Mesendoderm (in vitro differentiated cells): ENCODE data around the gene TIFAB. TPM values are rescaled to one million over a fixed set of nuclear protein-coding genes. Genes with fewer than 3 reads are reported as not detected.

Source experiments
- DNase-seq: peaks from one replicate; pipeline ENCODE4 v3.0.0; 2013
- H2AK5ac ChIP-seq: 2 replicates; pipeline ENCODE4 v1.6.1; 2013; ENCODE audit warnings: low read length, inconsistent platforms
- H2BK120ac ChIP-seq: 2 replicates; pipeline ENCODE4 v1.6.1; 2013; ENCODE audit warnings: low read depth, mild to moderate bottlenecking, low read length, moderate library complexity, mixed read lengths
- H2BK15ac ChIP-seq: replicated peaks from 2 replicates; pipeline ENCODE4 v1.6.1; 2013; ENCODE audit warnings: low read depth, mild to moderate bottlenecking, moderate library complexity
- H2BK5ac ChIP-seq: 2 replicates; pipeline ENCODE4 v1.6.1; 2013; ENCODE audit warnings: low read length, inconsistent platforms
- H3K18ac ChIP-seq: 2 replicates; pipeline ENCODE4 v1.6.1; 2013; ENCODE audit warnings: mild to moderate bottlenecking, low read length, mixed read lengths
- H3K23ac ChIP-seq: one replicate; pipeline ENCODE4 v1.6.1; 2013; ENCODE audit warnings: low read length
- H3K27ac ChIP-seq: 2 replicates; pipeline ENCODE4 v1.5.1; 2013; ENCODE audit warnings: low read depth, mild to moderate bottlenecking, inconsistent platforms, low read length, moderate library complexity
- H3K27me3 ChIP-seq: 2 replicates; pipeline ENCODE4 v1.6.1; 2013; ENCODE audit warnings: low read length, control low read depth, mild to moderate bottlenecking, inconsistent platforms; ENCODE audit not compliant: insufficient read depth, poor library complexity
- H3K36me3 ChIP-seq: 2 replicates; pipeline ENCODE4 v1.6.1; 2013; ENCODE audit warnings: low read length, inconsistent platforms; ENCODE audit not compliant: control insufficient read depth, insufficient read depth
- H3K4ac ChIP-seq: one replicate; pipeline ENCODE4 v1.6.1; 2013; ENCODE audit warnings: low read depth, mild to moderate bottlenecking, low read length, moderate library complexity
- H3K4me1 ChIP-seq: 2 replicates; pipeline ENCODE4 v1.6.1; 2013; ENCODE audit warnings: low read depth, low read length, inconsistent platforms; ENCODE audit not compliant: control insufficient read depth
- H3K4me2 ChIP-seq: 2 replicates; pipeline ENCODE4 v1.6.1; 2013; ENCODE audit warnings: low read length
- H3K4me3 ChIP-seq: 2 replicates; pipeline ENCODE4 v1.5.1; 2013; ENCODE audit warnings: mild to moderate bottlenecking, low read length
- H3K56ac ChIP-seq: one replicate; pipeline ENCODE4 v1.6.1; 2013; ENCODE audit warnings: low read length
- H3K79me1 ChIP-seq: 2 replicates; pipeline ENCODE4 v1.6.1; 2013; ENCODE audit warnings: low read length, inconsistent platforms
- H3K79me2 ChIP-seq: 2 replicates; pipeline ENCODE4 v1.6.1; 2013; ENCODE audit warnings: mild to moderate bottlenecking, low read length; ENCODE audit not compliant: control insufficient read depth, insufficient read depth
- H3K9ac ChIP-seq: 2 replicates; pipeline ENCODE4 v1.6.1; 2013; ENCODE audit warnings: low read length, inconsistent platforms
- H4K5ac ChIP-seq: one replicate; pipeline ENCODE4 v1.6.1; 2013; ENCODE audit warnings: low read length
- H4K8ac ChIP-seq: one replicate; pipeline ENCODE4 v1.6.1; 2013; ENCODE audit warnings: low read depth, mild to moderate bottlenecking, control low read depth, low read length, moderate library complexity
- WGBS: extraction: QIAGEN DNeasy Blood & Tissue Kit; methylation state at CpG from one replicate; pipeline ENCODE4 v1.1.7; 2013; ENCODE audit warnings: low lambda C conversion rate, missing lambda C conversion rate; ENCODE audit not compliant: insufficient coverage; ENCODE audit errors: extremely low coverage; 5-methylcytosine and 5-hydroxymethylcytosine counted together
- small RNA-seq: library from polyadenylated mRNA; stranded (forward); fragments of <200 nt; extraction: miRNeasy Mini kit (QIAGEN cat#:217004); gene quantifications from one replicate; pipeline ENCODE3, GENCODE V24; 2013; ENCODE audit not compliant: insufficient read depth

The TIFAB gene

DNA sequence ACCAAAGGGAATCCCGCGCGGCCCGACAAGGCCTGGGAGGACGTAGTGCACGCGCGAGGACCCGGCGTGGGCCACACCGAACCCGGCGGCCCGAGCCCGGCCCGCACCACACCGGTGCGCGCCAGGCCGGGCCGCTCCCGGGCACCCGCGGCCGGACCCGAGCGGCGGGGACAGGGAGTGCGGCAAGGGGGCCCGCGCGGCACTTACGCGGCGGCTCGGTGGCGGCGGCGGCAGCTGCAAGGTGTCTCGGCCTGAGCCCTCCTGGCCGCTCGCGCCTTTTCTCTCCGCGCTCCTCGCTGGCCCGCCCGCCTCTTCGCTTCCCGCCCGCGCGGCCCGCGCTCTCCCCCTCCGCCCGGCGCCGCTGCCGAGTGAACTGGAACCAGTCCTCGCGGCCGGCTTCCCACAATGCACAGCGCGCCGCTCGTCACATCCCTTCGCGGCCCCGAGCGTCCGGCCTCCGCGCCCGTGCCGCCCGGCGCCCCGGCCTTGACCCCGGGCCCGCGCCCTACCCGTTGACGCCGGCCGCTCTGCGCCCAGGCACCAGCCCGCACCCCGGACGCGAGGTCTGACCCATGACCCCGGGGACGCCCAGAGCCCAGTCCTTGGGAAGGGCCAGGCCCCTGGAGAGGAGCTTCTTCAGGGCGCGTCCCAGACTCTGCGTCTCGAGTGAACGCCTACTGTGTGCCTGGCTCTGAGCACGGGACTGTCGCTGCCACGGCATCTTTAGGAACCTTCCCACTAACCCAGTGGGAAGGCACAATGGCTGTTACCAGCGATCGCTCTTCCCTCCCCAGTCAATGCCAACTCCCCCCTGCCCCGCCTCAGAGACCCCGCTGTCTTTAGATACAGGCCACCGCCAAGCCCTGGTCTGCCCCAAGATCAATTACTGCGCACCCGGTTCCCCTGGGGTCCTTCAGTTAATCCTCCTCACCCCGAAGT, 53.0 kb downstream of the TIFAB start, which contains the start of gene MACROH2A1:
MACROH2A1 (minus strand) TSS at position 377 of the 939 bp plus-strand sequence. CDS start 10,138 bp downstream, outside the sequence.
- H3K4ac ChIP-seq, result peak within 1 kb of the TSS; percentile 99
- H2BK5ac ChIP-seq, result peak within 1 kb of the TSS; percentile 88
- H2AK5ac ChIP-seq, result no peak within 1 kb of the TSS
- peak within 1 kb of the TSS; percentile 83 for H3K4me2 ChIP-seq
- peaks cover 32% of the 10 kb centered on the region for H3K79me2 ChIP-seq
- H3K27me3 ChIP-seq, result peaks cover 2% of the 10 kb centered on the region
- peak within 1 kb of the TSS; percentile 78 for H3K18ac ChIP-seq
- peak; percentile 87 for DNase-seq
- peak within 1 kb of the TSS; percentile 39 for H3K23ac ChIP-seq
- WGBS, result no CpG with 5 or more reads among the region's 109 CpGs
- peaks cover 16% of the 10 kb centered on the region for H3K4me1 ChIP-seq
- H3K36me3 ChIP-seq, result no peaks in the 10 kb centered on the region
- peak within 1 kb of the TSS; percentile 69 for H3K4me3 ChIP-seq
- H3K27ac ChIP-seq, result peak within 1 kb of the TSS; percentile 98
- H2BK120ac ChIP-seq, result peak within 1 kb of the TSS; percentile 66
- H2BK15ac ChIP-seq, result no peak within 1 kb of the TSS
- H3K56ac ChIP-seq, result peak within 1 kb of the TSS; percentile 95
- H4K5ac ChIP-seq, result no peak within 1 kb of the TSS
- peak within 1 kb of the TSS; percentile 90 for H4K8ac ChIP-seq
- H3K9ac ChIP-seq, result peak within 1 kb of the TSS; percentile 86
- peaks cover 10% of the 10 kb centered on the region for H3K79me1 ChIP-seq

DNA sequence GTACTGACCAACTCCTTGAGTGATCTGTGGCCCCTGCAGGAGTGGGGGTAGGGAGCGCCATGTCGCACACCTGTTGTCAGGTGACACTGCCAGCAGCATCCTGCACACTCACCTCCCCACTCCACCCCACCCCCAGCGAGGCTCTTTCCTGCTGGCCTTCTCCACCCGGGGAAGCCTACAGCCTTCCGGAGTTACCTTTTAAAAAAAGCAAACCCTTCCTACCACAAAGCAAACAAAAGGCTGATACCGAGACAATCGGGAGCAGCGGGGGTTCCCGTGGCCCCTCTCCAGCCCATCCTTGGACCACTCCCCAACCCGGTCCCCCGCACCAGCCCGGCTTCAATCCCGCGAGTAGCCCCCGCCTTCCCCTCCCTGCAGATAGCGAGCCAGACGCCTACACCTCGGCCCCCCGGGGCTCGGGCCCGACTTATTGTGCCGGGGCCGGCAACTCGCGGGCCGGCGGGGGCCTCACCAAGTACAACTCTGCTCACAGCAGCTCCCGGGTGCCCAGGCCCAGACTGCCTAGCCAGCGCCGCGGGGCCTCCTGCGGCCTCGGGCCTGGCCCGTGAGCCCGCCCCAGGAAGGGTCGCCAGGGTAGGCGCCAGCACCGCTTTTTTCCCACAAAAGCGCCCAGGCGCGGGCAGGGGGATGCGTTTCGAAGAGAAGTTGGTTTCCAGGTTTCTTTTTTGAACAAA, 53.8 kb downstream of the TIFAB start:
- Histone ChIP-seq H3K4ac (peak overlapping the region; percentile 99), H4K5ac (no peak overlapping the region), H3K36me3 (no peaks in the 10 kb centered on the region), H3K4me1 (peaks cover 16% of the 10 kb centered on the region), H3K23ac (no peak overlapping the region), H2BK120ac (peak overlapping the region; percentile 66), H2BK5ac (no peak overlapping the region), H3K9ac (peak overlapping the region; percentile 86), H2AK5ac (no peak overlapping the region), H3K4me3 (peak overlapping the region; percentile 69), H3K18ac (peak overlapping the region; percentile 78), H3K27me3 (peaks cover 2% of the 10 kb centered on the region), H3K4me2 (peak overlapping the region; percentile 71), H2BK15ac (no peak overlapping the region), H3K56ac (peak overlapping the region; percentile 95), H3K79me2 (peaks cover 40% of the 10 kb centered on the region), H3K27ac (peak overlapping the region; percentile 98), H4K8ac (peak overlapping the region; percentile 90), H3K79me1 (peaks cover 16% of the 10 kb centered on the region)
- DNase-seq, result peak; percentile 90
- WGBS, result no CpG with 5 or more reads among the region's 43 CpGs

Small RNA genes within 50 kb of the gene (small RNA-seq; reads per million reads assigned to genes)
- not detected for gene DCANP1
